PC-9 (cell line): ENCODE measurements around the gene CPEB2. TPM values are rescaled to one million over a fixed set of nuclear protein-coding genes. Genes with fewer than 3 reads are reported as not detected.

ENCODE experiments used
- BruUV-seq: library from RNA; stranded (reverse); fragments of 400-500 nt; replicated peaks from 2 replicates; lab custom pipeline; 2021; lab: Mats Ljungman, UMichigan
- CTCF ChIA-PET: fragments of 300-600 bp; sonication (Branson Sonifier 250); formaldehyde crosslinking; loops from one replicate; lab custom pipeline; 2022; ENCODE audit warnings: antibody characterized with exemption; lab: Charles Lee
- POLR2A ChIA-PET: fragments of 300-600 bp; sonication (Branson Sonifier 250); formaldehyde crosslinking; loops from one replicate; lab custom pipeline; 2022; ENCODE audit warnings: antibody characterized with exemption; ENCODE audit not compliant: unreplicated experiment; lab: Charles Lee
- DNase-seq, 2 experiments: peaks; one replicate each; pipeline versions ENCODE4 v3.0.0 to v3.0.0-alpha.2; 2015 to 2022; ENCODE audit warnings: mixed read lengths in 1 of 2
- H2AFZ ChIP-seq: fragments of 200-600 bp; sonication (generic); 2 replicates; pipeline ENCODE4 v1.8.1; 2017; ENCODE audit warnings: antibody characterized with exemption
- H3F3A ChIP-seq: fragments of 200-600 bp; sonication (generic); 2 replicates; pipeline ENCODE4 v1.8.1; 2017; ENCODE audit warnings: antibody characterized with exemption, mild to moderate bottlenecking, low read depth; ENCODE audit not compliant: insufficient read depth
- H3K27ac ChIP-seq: fragments of 200-600 bp; sonication (generic); 2 replicates; pipeline ENCODE4 v1.6.1; 2016; ENCODE audit warnings: mixed run types
- H3K27me3 ChIP-seq: fragments of 200-600 bp; sonication (generic); 2 replicates; pipeline ENCODE4 v1.6.1; 2016; ENCODE audit warnings: low read depth, mixed run types; ENCODE audit not compliant: insufficient read depth
- H3K36me3 ChIP-seq: fragments of 200-600 bp; sonication (generic); 2 replicates; pipeline ENCODE4 v1.6.1; 2016; ENCODE audit warnings: low read depth, mixed run types
- H3K4me1 ChIP-seq: fragments of 200-600 bp; sonication (generic); replicated peaks from 2 replicates; pipeline ENCODE4 v1.6.1; 2016; ENCODE audit warnings: mixed run types; ENCODE audit not compliant: insufficient read depth
- H3K4me2 ChIP-seq: fragments of 200-600 bp; sonication (generic); 2 replicates; pipeline ENCODE4 v1.6.1; 2017; ENCODE audit warnings: mixed run types
- H3K4me3 ChIP-seq: fragments of 200-600 bp; sonication (generic); 2 replicates; pipeline ENCODE4 v1.6.1; 2016; ENCODE audit warnings: mixed run types
- H3K79me2 ChIP-seq: fragments of 200-600 bp; sonication (generic); 2 replicates; pipeline ENCODE4 v1.6.1; 2017; ENCODE audit warnings: low read depth, mixed run types
- H3K9me2 ChIP-seq: fragments of 200-600 bp; sonication (generic); 2 replicates; pipeline ENCODE4 v1.8.1; 2017; ENCODE audit warnings: mild to moderate bottlenecking; ENCODE audit not compliant: insufficient read depth
- H3K9me3 ChIP-seq: fragments of 200-600 bp; sonication (generic); 2 replicates; pipeline ENCODE4 v1.8.1; 2016; ENCODE audit warnings: low read depth; ENCODE audit not compliant: insufficient read depth
- H4K20me1 ChIP-seq: fragments of 200-600 bp; sonication (generic); 2 replicates; pipeline ENCODE4 v1.8.1; 2017; ENCODE audit not compliant: insufficient read depth
- EZH2 ChIP-seq: fragments of 200-600 bp; sonication (generic); IDR thresholded peaks from 2 replicates; pipeline ENCODE4 v1.8.0; 2017; ENCODE audit warnings: antibody characterized with exemption, low read depth
- intact Hi-C: fragments of 100-400 bp; cut with micrococcal nuclease; formaldehyde crosslinking; loops from one replicate; pipeline ENCODE4 v1.10.0; 2022; ENCODE audit not compliant: unreplicated experiment
- total RNA-seq: library from RNA; stranded (reverse); gene quantifications from 2 replicates; pipeline ENCODE4 v1.2.3, GENCODE V29; 2021
- TF ChIP-seq, protein P1 (sequence below): fragments of 200-600 bp; sonication (generic); conservative IDR thresholded peaks from 2 replicates; pipeline ENCODE4 v1.6.1; 2017; ENCODE audit warnings: mixed run types, antibody characterized with exemption, mild to moderate bottlenecking, moderate library complexity

CPEB2 gene
- total RNA-seq, 1 experiment from 2014 or later = 9.4 TPM

DNA sequence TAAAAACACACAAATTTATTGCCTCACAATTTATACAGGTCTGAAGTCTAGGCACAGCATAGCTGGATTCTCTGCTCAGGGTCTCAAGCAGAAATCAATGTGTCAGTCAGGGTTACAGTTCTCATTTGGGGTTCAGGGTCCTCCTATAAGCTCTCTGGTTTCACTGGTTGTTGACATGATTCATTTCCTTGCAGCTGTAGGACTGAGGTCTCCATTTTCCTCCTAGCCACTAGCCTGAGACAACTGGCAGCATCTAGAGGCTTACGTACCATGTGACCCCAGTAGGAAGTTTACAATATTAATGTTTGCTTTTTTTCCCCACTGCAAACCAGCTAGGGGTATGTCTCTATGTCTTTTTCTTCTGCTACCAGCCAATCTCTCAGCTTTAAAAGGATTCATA, 102.5 kb downstream of the CPEB2 start:
- Histone ChIP-seq H3K36me3 (no peaks in the 10 kb centered on the region), H3K27me3 (no peaks in the 10 kb centered on the region), H3K9me3 (no peaks in the 10 kb centered on the region), H3F3A (no peaks in the 10 kb centered on the region), H3K4me1 (no peaks in the 10 kb centered on the region), H3K79me2 (no peaks in the 10 kb centered on the region), H3K4me3 (no peak overlapping the region), H3K4me2 (no peak overlapping the region), H2AFZ (no peak overlapping the region), H3K27ac (no peak overlapping the region), H4K20me1 (no peaks in the 10 kb centered on the region), H3K9me2 (no peaks in the 10 kb centered on the region)
- DNase-seq = no peak
- no TSS peak for BruUV-seq
- ChIA-PET POLR2A (no interaction called here), CTCF (no interaction called here)
- intact Hi-C loops = no loop called here
- TF ChIP-seq, protein P1, sequence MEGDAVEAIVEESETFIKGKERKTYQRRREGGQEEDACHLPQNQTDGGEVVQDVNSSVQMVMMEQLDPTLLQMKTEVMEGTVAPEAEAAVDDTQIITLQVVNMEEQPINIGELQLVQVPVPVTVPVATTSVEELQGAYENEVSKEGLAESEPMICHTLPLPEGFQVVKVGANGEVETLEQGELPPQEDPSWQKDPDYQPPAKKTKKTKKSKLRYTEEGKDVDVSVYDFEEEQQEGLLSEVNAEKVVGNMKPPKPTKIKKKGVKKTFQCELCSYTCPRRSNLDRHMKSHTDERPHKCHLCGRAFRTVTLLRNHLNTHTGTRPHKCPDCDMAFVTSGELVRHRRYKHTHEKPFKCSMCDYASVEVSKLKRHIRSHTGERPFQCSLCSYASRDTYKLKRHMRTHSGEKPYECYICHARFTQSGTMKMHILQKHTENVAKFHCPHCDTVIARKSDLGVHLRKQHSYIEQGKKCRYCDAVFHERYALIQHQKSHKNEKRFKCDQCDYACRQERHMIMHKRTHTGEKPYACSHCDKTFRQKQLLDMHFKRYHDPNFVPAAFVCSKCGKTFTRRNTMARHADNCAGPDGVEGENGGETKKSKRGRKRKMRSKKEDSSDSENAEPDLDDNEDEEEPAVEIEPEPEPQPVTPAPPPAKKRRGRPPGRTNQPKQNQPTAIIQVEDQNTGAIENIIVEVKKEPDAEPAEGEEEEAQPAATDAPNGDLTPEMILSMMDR = no peak
- TF ChIP-seq EZH2 = no peak

DNA sequence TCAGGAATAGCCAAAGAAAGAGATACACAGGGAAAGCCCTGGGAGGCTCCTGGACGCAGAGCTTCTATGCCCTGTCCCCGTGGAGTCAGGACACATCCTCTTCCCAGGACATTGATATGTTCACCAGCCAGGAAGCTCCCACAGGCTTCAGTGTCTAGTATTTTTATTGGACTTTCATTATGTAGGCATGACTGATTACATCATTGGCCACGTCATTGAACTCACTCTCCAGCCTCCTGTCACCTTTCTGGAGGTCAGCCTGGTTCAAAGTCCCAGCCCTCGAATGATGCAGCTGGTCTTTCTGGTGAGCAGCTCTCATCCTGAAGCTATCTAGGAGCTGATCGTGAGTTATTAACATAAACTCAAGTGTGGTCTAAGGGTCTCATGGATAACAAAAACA, 104.1 kb downstream of the CPEB2 start:
- Histone ChIP-seq H3K4me1 (no peaks in the 10 kb centered on the region), H2AFZ (no peak overlapping the region), H4K20me1 (no peaks in the 10 kb centered on the region), H3K9me3 (no peaks in the 10 kb centered on the region), H3K27me3 (no peaks in the 10 kb centered on the region), H3K9me2 (no peaks in the 10 kb centered on the region), H3K36me3 (no peaks in the 10 kb centered on the region), H3K4me2 (no peak overlapping the region), H3K27ac (no peak overlapping the region), H3K79me2 (no peaks in the 10 kb centered on the region), H3F3A (no peaks in the 10 kb centered on the region), H3K4me3 (no peak overlapping the region)
- POLR2A ChIA-PET = no interaction called here
- intact Hi-C loops = no loop called here
- CTCF ChIA-PET = no interaction called here
- TF ChIP-seq EZH2 = no peak
- TF ChIP-seq, protein P1 = no peak
- no peak for DNase-seq
- no TSS peak for BruUV-seq

DNA sequence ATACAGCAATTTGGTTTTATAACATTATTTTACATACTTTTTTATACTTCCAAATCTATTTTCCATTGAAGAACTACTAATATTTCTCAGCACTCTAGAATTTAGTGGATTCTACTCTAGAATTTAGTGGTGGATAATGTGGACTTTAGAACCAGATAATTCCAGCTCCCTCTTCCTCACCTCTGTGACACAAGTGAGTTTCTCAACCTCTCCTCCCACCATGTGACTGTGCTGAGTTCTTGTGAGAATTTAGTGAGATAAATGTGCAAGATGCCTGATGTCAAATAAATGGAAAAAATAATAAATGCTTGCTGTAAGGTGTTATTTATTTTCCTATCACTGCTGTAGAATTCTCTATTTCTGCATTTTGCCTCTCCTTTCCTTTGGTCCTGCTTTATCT, 107.3 kb downstream of the CPEB2 start:
- POLR2A ChIA-PET = no interaction called here
- H3K4me1 ChIP-seq = no peaks in the 10 kb centered on the region
- CTCF ChIA-PET = no interaction called here
- intact Hi-C loops = no loop called here
- H3K36me3 ChIP-seq = no peaks in the 10 kb centered on the region
- H3F3A ChIP-seq = no peaks in the 10 kb centered on the region
- BruUV-seq = no TSS peak
- H3K9me2 ChIP-seq = no peaks in the 10 kb centered on the region
- DNase-seq = no peak
- no peak overlapping the region for H2AFZ ChIP-seq
- no peak overlapping the region for H3K27ac ChIP-seq
- no peak overlapping the region for H3K4me2 ChIP-seq
- no peaks in the 10 kb centered on the region for H3K27me3 ChIP-seq
- no peak for TF ChIP-seq EZH2
- TF ChIP-seq, protein P1 = no peak
- H3K9me3 ChIP-seq = no peaks in the 10 kb centered on the region
- no peaks in the 10 kb centered on the region for H3K79me2 ChIP-seq
- no peaks in the 10 kb centered on the region for H4K20me1 ChIP-seq
- H3K4me3 ChIP-seq = no peak overlapping the region
